ENCODE data around the gene TMEM178B.

GRCh38 chr7:141461924-141462323 is 388.1 kb downstream of the TMEM178B start:
- TF ChIP-seq POLR2AphosphoS5 (IDR thresholded peaks at IDR 0.05) (no peak), CTCF (IDR thresholded peaks at IDR 0.05; ENCODE audit: poor library complexity, severe bottlenecking) (no peak), REST (IDR thresholded peaks at IDR 0.05; ENCODE audit: borderline replicate concordance) (no peak), EZH2 (IDR thresholded peaks at IDR 0.05; ENCODE audit: borderline replicate concordance, insufficient read depth, low read length, poor library complexity, severe bottlenecking) (no peak), EP300 (conservative IDR thresholded peaks at IDR 0.05; ENCODE audit: poor library complexity, severe bottlenecking) (no peak), TAF1 (IDR thresholded peaks at IDR 0.05; ENCODE audit: low read depth) (no peak)

Data from neural cell (in vitro differentiated cells).